ENCODE data around the gene PALS1. TPM values are rescaled to one million over a fixed set of nuclear protein-coding genes. Genes with fewer than 3 reads are reported as not detected.

PALS1 gene
- total and polyA plus RNA-seq, 2 of the 8 experiments (the other 6 are each of a cell fraction or from before 2014, with no cell fraction given) = 6.7 to 25.1 TPM

- TF ChIP-seq CHD7 (IDR thresholded peaks at IDR 0.05; ENCODE audit: insufficient replicate concordance, low read length) (no peak), SP4 (IDR thresholded peaks at IDR 0.05; ENCODE audit: low read length) (no peak), SP2 (IDR thresholded peaks at IDR 0.05; ENCODE audit: low read length) (no peak), EP300 (IDR thresholded peaks at IDR 0.05; ENCODE audit: borderline replicate concordance in 1 of 2, low read depth in 2 of 2, low read length in 2 of 2) (no peak), TCF12 (IDR thresholded peaks at IDR 0.05; ENCODE audit: low read depth, low read length) (no peak), SUZ12 (IDR thresholded peaks at IDR 0.05; ENCODE audit: low read length) (no peak), RNF2 (IDR thresholded peaks at IDR 0.05; ENCODE audit: borderline replicate concordance, low read depth, low read length, missing control alignments, poor library complexity, severe bottlenecking) (no peak), YY1 (IDR thresholded peaks at IDR 0.05; ENCODE audit: low read depth, low read length) (no peak), ATF2 (IDR thresholded peaks at IDR 0.05; ENCODE audit: low read length) (no peak), JUN (IDR thresholded peaks at IDR 0.05; ENCODE audit: low read depth, low read length) (no peak)
Measured at GRCh38 chr14:67270933-67271332, 29.7 kb downstream of the PALS1 start (continued).
